CD14-positive monocyte (primary cell): Measurements from ENCODE around the gene EXD1. TPM values are rescaled to one million over a fixed set of nuclear protein-coding genes. Genes with fewer than 3 reads are reported as not detected.
"Not testable (repeated sequence)": the region's sequence is repeated elsewhere in the genome, so short reads cannot be mapped to it uniquely, and the experiment has no call there.

Source experiments
- DNase-seq, 3 donors: peaks; one replicate each; pipeline ENCODE4 v3.0.0-alpha.2; 2011 to 2022
- H2AFZ ChIP-seq: 2 replicates; pipeline ENCODE4 v1.6.0; 2012; ENCODE audit warnings: mild to moderate bottlenecking, low read depth, low read length, inconsistent platforms; ENCODE audit not compliant: insufficient read depth, poor library complexity, severe bottlenecking
- H3K27ac ChIP-seq, 2 donors: 1 replicate in 1 of 2; 2 replicates in 1 of 2; pipeline ENCODE4 v1.5.1; 2012 to 2013; ENCODE audit warnings: low read length in 2 of 2, control low read depth in 1 of 2, inconsistent platforms in 1 of 2, low read depth in 1 of 2, mild to moderate bottlenecking in 1 of 2
- H3K27me3 ChIP-seq, 2 donors: one replicate each; pipeline versions ENCODE4 v1.6.0 to v1.6.1; 2011 to 2013; ENCODE audit warnings: low read length in 2 of 2; ENCODE audit not compliant: control insufficient read depth in 2 of 2, insufficient read depth in 2 of 2
- H3K36me3 ChIP-seq, 2 donors: replicated peaks in 1 of 2; 1 replicate in 1 of 2; 2 replicates in 1 of 2; pipeline versions ENCODE4 v1.5.1 to v1.6.1; 2012 to 2013; ENCODE audit warnings: low read length in 2 of 2, control low read depth in 1 of 2, inconsistent platforms in 1 of 2, mild to moderate bottlenecking in 1 of 2; ENCODE audit not compliant: insufficient read depth in 2 of 2, control insufficient read depth in 1 of 2
- H3K4me1 ChIP-seq, 2 donors: 1 replicate in 1 of 2; 2 replicates in 1 of 2; pipeline versions ENCODE4 v1.5.1 to v1.6.1; 2012 to 2013; ENCODE audit warnings: low read length in 2 of 2, control low read depth in 1 of 2, inconsistent platforms in 1 of 2, mild to moderate bottlenecking in 1 of 2, moderate library complexity in 1 of 2; ENCODE audit not compliant: insufficient read depth in 2 of 2, control insufficient read depth in 1 of 2
- H3K4me2 ChIP-seq: replicated peaks from 2 replicates; pipeline ENCODE3; 2012; ENCODE audit warnings: low read length, moderate library complexity, mild to moderate bottlenecking; ENCODE audit not compliant: poor library complexity, severe bottlenecking; ENCODE audit errors: extremely low read depth
- H3K4me3 ChIP-seq, 3 experiments: fragments of 200-600 bp in 1 of 3; sonication (generic) in 1 of 3; replicated peaks in 1 of 3; 1 replicate in 2 of 3; 2 replicates in 1 of 3; pipeline ENCODE4 v1.5.1; 2011 to 2013; ENCODE audit warnings: low read length in 3 of 3, mild to moderate bottlenecking in 3 of 3, control low read depth in 2 of 3, low read depth in 2 of 3, inconsistent platforms in 1 of 3, moderate library complexity in 1 of 3
- H3K79me2 ChIP-seq: 2 replicates; pipeline ENCODE4 v1.6.0; 2012; ENCODE audit warnings: mild to moderate bottlenecking, control low read depth, inconsistent platforms, low read length, moderate library complexity; ENCODE audit not compliant: insufficient read depth
- H3K9ac ChIP-seq: 2 replicates; pipeline ENCODE4 v1.6.0; 2017; ENCODE audit warnings: low read length, mild to moderate bottlenecking; ENCODE audit not compliant: insufficient read depth, poor library complexity, severe bottlenecking
- H3K9me3 ChIP-seq, 2 donors: replicated peaks in 1 of 2; 1 replicate in 1 of 2; 2 replicates in 1 of 2; pipeline versions ENCODE4 v1.5.1 to v1.6.1; 2012 to 2013; ENCODE audit warnings: low read length in 2 of 2, control low read depth in 1 of 2; ENCODE audit not compliant: control insufficient read depth in 1 of 2, insufficient read depth in 1 of 2
- H4K20me1 ChIP-seq: 2 replicates; pipeline ENCODE4 v1.6.0; 2012; ENCODE audit warnings: mild to moderate bottlenecking, low read length, control low read depth, moderate library complexity; ENCODE audit not compliant: insufficient read depth
- H3K27ac Mint-ChIP-seq, 7 donors: one replicate each; pipeline ENCODE4 v1.8.0; 2020; ENCODE audit warnings: mild to moderate bottlenecking in 7 of 7, mixed read lengths in 7 of 7, moderate library complexity in 6 of 7, inconsistent platforms in 2 of 7
- H3K27me3 Mint-ChIP-seq, 3 donors: one replicate each; pipeline ENCODE4 v1.8.0; 2021 to 2022; ENCODE audit warnings: low read depth in 3 of 3, mild to moderate bottlenecking in 3 of 3, mixed read lengths in 3 of 3, moderate library complexity in 3 of 3, inconsistent platforms in 1 of 3
- H3K36me3 Mint-ChIP-seq, 2 donors: one replicate each; pipeline ENCODE4 v1.8.0; 2020; ENCODE audit warnings: mixed read lengths in 2 of 2, inconsistent platforms in 1 of 2, mild to moderate bottlenecking in 1 of 2
- H3K4me1 Mint-ChIP-seq: one replicate; pipeline ENCODE4 v1.8.0; 2020; ENCODE audit warnings: mild to moderate bottlenecking, mixed read lengths
- H3K4me3 Mint-ChIP-seq, 2 donors: one replicate each; pipeline ENCODE4 v1.8.0; 2020; ENCODE audit warnings: mild to moderate bottlenecking in 2 of 2, mixed read lengths in 2 of 2, moderate library complexity in 1 of 2
- H3K9me3 Mint-ChIP-seq, 7 donors: one replicate each; pipeline ENCODE4 v1.8.0; 2020 to 2022; ENCODE audit warnings: mixed read lengths in 7 of 7, mild to moderate bottlenecking in 6 of 7, moderate library complexity in 6 of 7, inconsistent platforms in 2 of 7
- WGBS: methylation state at CpG from one replicate; pipeline ENCODE4 v1.1.5; 2013; ENCODE audit warnings: missing lambda C conversion rate; ENCODE audit not compliant: insufficient coverage; 5-methylcytosine and 5-hydroxymethylcytosine counted together
- intact Hi-C, 2 donors: fragments of 100-400 bp; cut with micrococcal nuclease; formaldehyde crosslinking; loops; one replicate each; pipeline versions ENCODE4 v1.15.0 to v1.15.1; 2023
- polyA plus RNA-seq, 3 donors: library from polyadenylated mRNA; depleted of rRNA in 1 of 3; unstranded in 2 of 3; stranded (reverse) in 1 of 3; fragments of 300-500 nt in 2 of 3; fragments of >200 nt in 1 of 3; fragmentation: Illumina TruSeq in 2 of 3; gene quantifications; 1 replicate in 2 of 3; 2 replicates in 1 of 3; pipeline ENCODE4 v1.2.3, GENCODE V29; 2012 to 2021
- TF ChIP-seq, protein P1 (sequence below): fragments of 200-600 bp; IDR thresholded peaks from one replicate; pipeline ENCODE4 v1.8.0; 2022; ENCODE audit warnings: antibody characterized with exemption, mild to moderate bottlenecking

The EXD1 gene
- polyA plus RNA-seq, 3 donors, result 0.04 to 0.08 TPM; not detected in 1

DNA sequence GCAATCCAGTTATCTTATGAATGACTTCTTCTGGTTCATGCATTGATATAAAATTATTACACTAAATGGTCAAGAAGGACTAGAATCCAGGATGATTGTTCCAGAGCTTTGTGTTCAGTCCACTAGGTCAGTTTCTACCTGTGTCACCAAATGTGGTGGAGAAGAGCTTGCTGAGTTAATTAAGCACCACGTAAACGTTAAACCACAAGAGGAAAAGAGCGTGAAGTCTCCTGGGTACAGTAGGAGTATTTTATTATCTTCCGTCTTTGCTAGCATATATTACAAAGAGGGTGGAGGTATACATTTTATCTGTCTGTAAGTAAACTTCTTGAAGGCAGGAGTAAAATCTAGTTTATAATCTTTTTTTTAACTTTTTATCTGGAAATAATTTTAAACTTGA is 24.0 kb upstream of the EXD1 start:
- Histone ChIP-seq H3K9ac (no peak overlapping the region), H3K4me2 (no peak overlapping the region), H3K79me2 (no peaks in the 10 kb centered on the region), H3K27ac (no peak overlapping the region), H4K20me1 (no peaks in the 10 kb centered on the region), H2AFZ (no peak overlapping the region), H3K36me3 (peaks cover 55 to 83% of the 10 kb centered on the region in 2 donors), H3K27me3 (no peaks in the 10 kb centered on the region), H3K9me3 (no peaks in the 10 kb centered on the region), H3K4me3 (no peak overlapping the region), H3K4me1 (peaks cover 10 to 20% of the 10 kb centered on the region in 2 donors)
- TF ChIP-seq, protein P1, sequence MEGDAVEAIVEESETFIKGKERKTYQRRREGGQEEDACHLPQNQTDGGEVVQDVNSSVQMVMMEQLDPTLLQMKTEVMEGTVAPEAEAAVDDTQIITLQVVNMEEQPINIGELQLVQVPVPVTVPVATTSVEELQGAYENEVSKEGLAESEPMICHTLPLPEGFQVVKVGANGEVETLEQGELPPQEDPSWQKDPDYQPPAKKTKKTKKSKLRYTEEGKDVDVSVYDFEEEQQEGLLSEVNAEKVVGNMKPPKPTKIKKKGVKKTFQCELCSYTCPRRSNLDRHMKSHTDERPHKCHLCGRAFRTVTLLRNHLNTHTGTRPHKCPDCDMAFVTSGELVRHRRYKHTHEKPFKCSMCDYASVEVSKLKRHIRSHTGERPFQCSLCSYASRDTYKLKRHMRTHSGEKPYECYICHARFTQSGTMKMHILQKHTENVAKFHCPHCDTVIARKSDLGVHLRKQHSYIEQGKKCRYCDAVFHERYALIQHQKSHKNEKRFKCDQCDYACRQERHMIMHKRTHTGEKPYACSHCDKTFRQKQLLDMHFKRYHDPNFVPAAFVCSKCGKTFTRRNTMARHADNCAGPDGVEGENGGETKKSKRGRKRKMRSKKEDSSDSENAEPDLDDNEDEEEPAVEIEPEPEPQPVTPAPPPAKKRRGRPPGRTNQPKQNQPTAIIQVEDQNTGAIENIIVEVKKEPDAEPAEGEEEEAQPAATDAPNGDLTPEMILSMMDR, result no peak
- intact Hi-C loops, result no loop called here
- Mint-ChIP-seq H3K4me3 (no peak overlapping the region), H3K36me3 (peaks cover 52 to 71% of the 10 kb centered on the region in 2 donors), H3K9me3 (no peaks in the 10 kb centered on the region), H3K4me1 (peaks cover 24% of the 10 kb centered on the region), H3K27me3 (peaks cover 0 to 2% (median 0%) of the 10 kb centered on the region in 3 donors), H3K27ac (peak overlapping the region in 1 of 7 donors; percentile 40)
- no peak for DNase-seq
- no CpG with 5 or more reads among the region's 4 CpGs for WGBS

DNA sequence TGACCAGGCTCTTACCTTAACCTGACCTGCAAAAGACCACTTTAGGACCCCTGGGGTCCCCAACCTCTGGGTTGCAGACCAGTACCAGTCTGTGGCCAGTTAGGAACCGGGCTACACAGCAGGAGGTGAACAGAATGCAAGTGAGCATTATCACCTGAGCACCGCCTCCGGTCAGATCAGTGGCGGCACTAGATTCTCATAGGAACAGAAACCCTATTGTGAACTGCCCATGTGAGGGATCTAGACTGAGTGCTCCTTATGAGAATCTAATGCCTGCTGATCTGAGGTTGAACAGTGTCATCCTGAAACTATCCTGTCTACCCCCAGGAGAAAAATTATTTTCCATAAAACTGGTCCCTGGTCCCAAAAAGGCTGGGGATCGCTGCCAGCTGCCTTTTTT is 20.9 kb upstream of the EXD1 start:
- TF ChIP-seq, protein P1, result no peak
- no peak overlapping the region for H3K4me3 ChIP-seq
- no peak overlapping the region for H3K27ac Mint-ChIP-seq

DNA sequence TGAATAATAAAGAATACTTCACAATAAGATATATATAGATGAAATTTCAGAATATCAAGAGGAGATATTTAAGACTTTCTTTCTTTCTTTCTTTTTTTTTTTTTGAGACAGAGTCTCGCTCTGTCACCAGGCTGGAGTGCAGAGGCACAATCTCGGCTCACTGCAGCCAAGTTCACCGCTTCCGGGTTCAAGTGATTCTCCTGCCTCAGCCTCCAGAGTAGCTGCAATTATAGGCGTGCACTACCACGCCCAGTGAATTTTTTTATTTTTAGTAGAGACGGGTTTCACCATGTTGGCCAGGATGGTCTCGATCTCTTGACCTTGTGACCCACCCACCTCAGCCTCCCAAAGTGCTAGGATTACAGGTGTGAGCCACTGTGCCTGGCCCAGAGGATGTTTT is 20.2 kb upstream of the EXD1 start:
- H3K79me2 ChIP-seq, H3K27ac Mint-ChIP-seq, H3K27ac ChIP-seq, H3K4me3 Mint-ChIP-seq, intact Hi-C loops, H3K4me3 ChIP-seq, H3K4me1 Mint-ChIP-seq, DNase-seq, H3K9ac ChIP-seq, H3K4me2 ChIP-seq, H3K4me1 ChIP-seq, H3K27me3 ChIP-seq, H3K27me3 Mint-ChIP-seq, H3K9me3 Mint-ChIP-seq, H3K9me3 ChIP-seq, H2AFZ ChIP-seq: not testable (repeated sequence)
- peaks cover 57 to 81% of the 10 kb centered on the region in 2 donors for H3K36me3 Mint-ChIP-seq
- Histone ChIP-seq H4K20me1 (peaks cover 10% of the 10 kb centered on the region), H3K36me3 (peaks cover 44 to 86% of the 10 kb centered on the region in 2 donors)
- no CpG with 5 or more reads among the region's 8 CpGs for WGBS

More for the DNA sequence above, 20.9 kb upstream of the EXD1 start:
- peaks cover 10% of the 10 kb centered on the region for H4K20me1 ChIP-seq
- Mint-ChIP-seq H3K4me3 (no peak overlapping the region), H3K36me3 (peaks cover 52 to 75% of the 10 kb centered on the region in 2 donors), H3K27me3 (peaks cover 0 to 2% (median 0%) of the 10 kb centered on the region in 3 donors), H3K4me1 (peaks cover 6% of the 10 kb centered on the region), H3K9me3 (no peaks in the 10 kb centered on the region)
- intact Hi-C loops, result no loop called here
- H2AFZ ChIP-seq, result no peak overlapping the region
- H3K27me3 ChIP-seq, result no peaks in the 10 kb centered on the region
- H3K9ac ChIP-seq, result no peak overlapping the region
- no peak overlapping the region for H3K27ac ChIP-seq
- no peaks in the 10 kb centered on the region for H3K9me3 ChIP-seq
- DNase-seq, result no peak
- H3K4me1 ChIP-seq, result peaks cover 0 to 4% of the 10 kb centered on the region in 2 donors
- WGBS, result 100% methylated on average over 1 of the region's 5 CpGs
- H3K4me2 ChIP-seq, result no peak overlapping the region
- no peaks in the 10 kb centered on the region for H3K79me2 ChIP-seq
- H3K36me3 ChIP-seq, result peaks cover 45 to 87% of the 10 kb centered on the region in 2 donors
